ENCODE results near the gene MMGT1. TPM values are rescaled to one million over a fixed set of nuclear protein-coding genes. Genes with fewer than 3 reads are reported as not detected.
A peak's percentile ranks its signal among the peaks of the same experiment; 100 is the strongest.

Gene MMGT1
- total RNA-seq, 1 experiment from 2014 or later, result 22.6 TPM

- no peak overlapping the region for H2BK20ac ChIP-seq (ENCODE audit: low read depth, low read length, poor library complexity, severe bottlenecking)
- no peak overlapping the region for H2BK120ac ChIP-seq (ENCODE audit: low read depth, low read length, poor library complexity, severe bottlenecking)
- H2AFZ ChIP-seq (ENCODE audit: low read length), result no peak overlapping the region
- H2BK15ac ChIP-seq (ENCODE audit: low read depth, low read length), result no peak overlapping the region
- no peaks in the 10 kb centered on the region for H3K4me1 ChIP-seq (ENCODE audit: insufficient read depth, low read length)
- no peak overlapping the region for H4K5ac ChIP-seq (ENCODE audit: insufficient read length, low read depth, low read length)
- H3K4me1 Mint-ChIP-seq, result peaks cover 15 to 17% of the 10 kb centered on the region in 2 experiments
- H3K9me3 ChIP-seq (ENCODE audit: control insufficient read depth, low read depth, low read length), result peaks cover 47% of the 10 kb centered on the region
- no peak overlapping the region for H2BK5ac ChIP-seq (ENCODE audit: insufficient read length, low read length)
- no peak for DNase-seq
- peaks cover 7% of the 10 kb centered on the region for H3K27me3 Mint-ChIP-seq (ENCODE audit: low read depth)
- H4K20me1 ChIP-seq (ENCODE audit: control insufficient read depth, insufficient read depth, insufficient read length), result no peaks in the 10 kb centered on the region
- H4K8ac ChIP-seq (replicated peaks; ENCODE audit: insufficient read length, low read depth, low read length), result no peak overlapping the region
- no peak overlapping the region for H3K56ac ChIP-seq (ENCODE audit: insufficient read length, low read depth, low read length)
- no peak overlapping the region for H3T11ph ChIP-seq (ENCODE audit: low read length)
- no peak overlapping the region for H3K9ac ChIP-seq (ENCODE audit: extremely low read depth, insufficient read length, low read length)
- H3K27ac ChIP-seq (ENCODE audit: insufficient read length, low read depth, low read length), result no peak overlapping the region
- no peak overlapping the region for H3K18ac ChIP-seq (ENCODE audit: insufficient read length, low read depth, low read length)
- H3K14ac ChIP-seq (ENCODE audit: insufficient read depth, low read length), result no peak overlapping the region
- no peak overlapping the region for H3K4ac ChIP-seq (ENCODE audit: low read depth, low read length)
- peaks cover 3 to 4% (median 4%) of the 10 kb centered on the region in 3 experiments; a peak in 4 of 7 replicates for H3K36me3 Mint-ChIP-seq (ENCODE audit: insufficient read depth in 1 of 3, low read depth in 3 of 3)
- TF ChIP-seq, protein P1, sequence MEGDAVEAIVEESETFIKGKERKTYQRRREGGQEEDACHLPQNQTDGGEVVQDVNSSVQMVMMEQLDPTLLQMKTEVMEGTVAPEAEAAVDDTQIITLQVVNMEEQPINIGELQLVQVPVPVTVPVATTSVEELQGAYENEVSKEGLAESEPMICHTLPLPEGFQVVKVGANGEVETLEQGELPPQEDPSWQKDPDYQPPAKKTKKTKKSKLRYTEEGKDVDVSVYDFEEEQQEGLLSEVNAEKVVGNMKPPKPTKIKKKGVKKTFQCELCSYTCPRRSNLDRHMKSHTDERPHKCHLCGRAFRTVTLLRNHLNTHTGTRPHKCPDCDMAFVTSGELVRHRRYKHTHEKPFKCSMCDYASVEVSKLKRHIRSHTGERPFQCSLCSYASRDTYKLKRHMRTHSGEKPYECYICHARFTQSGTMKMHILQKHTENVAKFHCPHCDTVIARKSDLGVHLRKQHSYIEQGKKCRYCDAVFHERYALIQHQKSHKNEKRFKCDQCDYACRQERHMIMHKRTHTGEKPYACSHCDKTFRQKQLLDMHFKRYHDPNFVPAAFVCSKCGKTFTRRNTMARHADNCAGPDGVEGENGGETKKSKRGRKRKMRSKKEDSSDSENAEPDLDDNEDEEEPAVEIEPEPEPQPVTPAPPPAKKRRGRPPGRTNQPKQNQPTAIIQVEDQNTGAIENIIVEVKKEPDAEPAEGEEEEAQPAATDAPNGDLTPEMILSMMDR (conservative IDR thresholded peaks at IDR 0.05), result no peak
- H3K9me3 Mint-ChIP-seq, result peaks cover 63 to 66% of the 10 kb centered on the region in 2 experiments
- peak overlapping the region in 2 of 3 experiments; percentile 66 to 73; a peak in 2 of 7 replicates for H3K27ac Mint-ChIP-seq
- H2AK5ac ChIP-seq (ENCODE audit: insufficient read length, low read length), result no peak overlapping the region
- H3K79me1 ChIP-seq (ENCODE audit: insufficient read depth, low read depth, low read length, poor library complexity, severe bottlenecking), result no peaks in the 10 kb centered on the region
- no CpG with 5 or more reads among the region's 7 CpGs for WGBS (ENCODE audit: extremely low coverage, insufficient read length, low lambda C conversion rate)
- no peak overlapping the region for H2BK12ac ChIP-seq (ENCODE audit: insufficient read length, low read depth, low read length)
- no peaks in the 10 kb centered on the region for H3K27me3 ChIP-seq (ENCODE audit: insufficient read depth, low read length)
- no peaks in the 10 kb centered on the region for H3K23me2 ChIP-seq (ENCODE audit: insufficient read length, low read depth, low read length, poor library complexity, severe bottlenecking)
- H3K4me3 Mint-ChIP-seq, result peak overlapping the region; percentile 78 to 83
- no peak overlapping the region for H3K23ac ChIP-seq (ENCODE audit: insufficient read length, low read depth, low read length)
- H3K4me2 ChIP-seq (ENCODE audit: insufficient read depth, insufficient read length, low read length), result peak overlapping the region; percentile 52
- no peak overlapping the region for H4K91ac ChIP-seq (ENCODE audit: insufficient read length, low read depth, low read length)
- 0 out of 2 replicates have a peak, but pooled peaks cover 2% of the 10 kb centered on the region for H3K79me2 ChIP-seq (ENCODE audit: insufficient read depth, low read length)
Observed at GRCh38 chrX:135984791-135985156, 11.0 kb upstream of the MMGT1 start.

Measured in H9 (cell line).